ENCODE data around the gene DGKK.

The DGKK gene

DNA sequence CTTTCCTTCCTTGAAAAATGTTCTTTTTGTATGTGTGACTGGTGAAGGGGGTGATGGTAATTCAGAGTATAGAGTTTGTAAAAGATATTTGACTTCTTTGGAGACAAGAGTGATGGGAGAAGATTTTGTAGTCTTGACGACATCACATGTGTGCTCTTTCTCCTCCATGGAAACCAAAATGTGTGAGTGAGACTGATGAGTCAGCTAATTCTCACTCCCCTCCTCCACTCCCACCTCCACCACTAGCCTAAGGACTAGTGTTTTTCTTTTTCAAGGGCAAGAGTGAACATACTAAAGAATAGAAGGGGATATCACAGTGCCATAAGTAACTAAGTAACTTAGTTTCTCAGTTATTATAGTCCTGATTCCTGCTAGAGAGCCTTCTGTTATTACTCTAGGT lies 14.0 kb upstream of the DGKK start:
- no peak for DNase-seq (ENCODE audit: low read depth)
- TF ChIP-seq, protein P1, sequence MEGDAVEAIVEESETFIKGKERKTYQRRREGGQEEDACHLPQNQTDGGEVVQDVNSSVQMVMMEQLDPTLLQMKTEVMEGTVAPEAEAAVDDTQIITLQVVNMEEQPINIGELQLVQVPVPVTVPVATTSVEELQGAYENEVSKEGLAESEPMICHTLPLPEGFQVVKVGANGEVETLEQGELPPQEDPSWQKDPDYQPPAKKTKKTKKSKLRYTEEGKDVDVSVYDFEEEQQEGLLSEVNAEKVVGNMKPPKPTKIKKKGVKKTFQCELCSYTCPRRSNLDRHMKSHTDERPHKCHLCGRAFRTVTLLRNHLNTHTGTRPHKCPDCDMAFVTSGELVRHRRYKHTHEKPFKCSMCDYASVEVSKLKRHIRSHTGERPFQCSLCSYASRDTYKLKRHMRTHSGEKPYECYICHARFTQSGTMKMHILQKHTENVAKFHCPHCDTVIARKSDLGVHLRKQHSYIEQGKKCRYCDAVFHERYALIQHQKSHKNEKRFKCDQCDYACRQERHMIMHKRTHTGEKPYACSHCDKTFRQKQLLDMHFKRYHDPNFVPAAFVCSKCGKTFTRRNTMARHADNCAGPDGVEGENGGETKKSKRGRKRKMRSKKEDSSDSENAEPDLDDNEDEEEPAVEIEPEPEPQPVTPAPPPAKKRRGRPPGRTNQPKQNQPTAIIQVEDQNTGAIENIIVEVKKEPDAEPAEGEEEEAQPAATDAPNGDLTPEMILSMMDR (conservative IDR thresholded peaks at IDR 0.05; ENCODE audit: control insufficient read depth, insufficient read depth, low read depth, low read length) = no peak
- H3K4me3 ChIP-seq (ENCODE audit: control insufficient read depth, low read depth, low read length) = no peak overlapping the region

DNA sequence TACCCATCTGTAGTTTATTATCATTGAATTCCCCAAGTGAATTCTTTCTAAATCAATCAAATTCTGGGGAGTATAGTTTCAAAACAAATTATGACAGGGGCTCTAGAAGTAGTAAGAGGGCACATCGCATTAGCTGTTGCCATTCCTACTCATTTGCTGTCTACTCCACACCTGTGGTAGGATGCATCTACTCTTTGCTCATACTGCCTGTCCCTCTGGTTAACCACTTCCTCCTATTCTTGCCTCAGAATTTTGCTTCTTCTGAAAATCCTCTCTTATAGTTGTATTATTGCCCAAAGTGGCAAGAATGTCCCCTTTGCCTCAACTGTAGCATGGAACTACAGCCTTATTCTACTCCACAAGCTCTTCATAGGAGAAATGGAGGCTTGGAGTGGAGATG lies 12.7 kb upstream of the DGKK start:
- no peak overlapping the region for H3K4me3 ChIP-seq (ENCODE audit: control insufficient read depth, low read depth, low read length)
- no peak for DNase-seq (ENCODE audit: low read depth)
- TF ChIP-seq, protein P1 (conservative IDR thresholded peaks at IDR 0.05; ENCODE audit: control insufficient read depth, insufficient read depth, low read depth, low read length) = no peak

DNA sequence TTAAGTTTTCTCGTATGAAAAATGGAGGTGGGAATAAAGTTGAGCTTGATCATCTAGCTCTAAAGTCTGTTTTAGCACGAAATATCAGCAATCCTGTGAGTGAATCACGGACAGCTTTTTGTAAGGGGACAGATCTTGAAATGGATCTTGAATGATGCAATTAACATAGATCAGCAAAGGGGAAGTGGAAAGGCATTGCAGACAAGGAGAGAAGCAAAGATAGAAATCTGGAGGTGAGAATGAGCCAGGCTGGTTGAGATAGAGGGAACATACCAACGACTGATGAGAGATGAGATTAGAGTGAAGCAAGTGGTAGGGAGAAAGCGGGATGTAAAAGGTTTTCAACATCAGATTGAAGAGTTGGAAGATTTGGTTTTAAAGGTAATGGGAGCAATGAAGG lies 4.6 kb upstream of the DGKK start:
- TF ChIP-seq, protein P1 (conservative IDR thresholded peaks at IDR 0.05; ENCODE audit: control insufficient read depth, insufficient read depth, low read depth, low read length) = no peak
- DNase-seq (ENCODE audit: low read depth) = no peak

DNA sequence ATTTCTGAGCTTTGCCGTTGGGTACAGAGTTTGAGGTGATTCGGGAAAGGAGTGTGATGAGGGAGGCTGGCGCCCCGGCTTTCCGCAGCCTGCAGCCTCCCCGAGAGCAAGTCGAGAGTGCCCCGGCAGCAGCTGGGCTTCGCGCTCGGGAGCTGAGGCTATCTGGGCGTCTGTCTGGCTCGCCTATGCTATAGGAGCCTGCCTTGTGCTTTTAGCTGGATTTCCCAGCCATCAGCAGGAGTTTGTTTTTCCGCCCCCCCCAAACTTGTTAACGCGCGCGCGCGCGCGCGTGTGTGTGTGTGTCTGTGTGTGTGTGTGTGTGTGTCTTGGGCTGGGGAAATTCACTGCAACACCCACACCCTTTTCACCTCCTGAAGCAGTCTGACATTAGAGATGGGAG lies 765 bp upstream of the DGKK start:
- TF ChIP-seq, protein P1 (conservative IDR thresholded peaks at IDR 0.05; ENCODE audit: control insufficient read depth, insufficient read depth, low read depth, low read length) = no peak
- no peak overlapping the region for H3K4me3 ChIP-seq (ENCODE audit: control insufficient read depth, low read depth, low read length)
- DNase-seq (ENCODE audit: low read depth) = no peak

More for the DNA sequence above, 4.6 kb upstream of the DGKK start:
- H3K4me3 ChIP-seq (ENCODE audit: control insufficient read depth, low read depth, low read length) = no peak overlapping the region

DNA sequence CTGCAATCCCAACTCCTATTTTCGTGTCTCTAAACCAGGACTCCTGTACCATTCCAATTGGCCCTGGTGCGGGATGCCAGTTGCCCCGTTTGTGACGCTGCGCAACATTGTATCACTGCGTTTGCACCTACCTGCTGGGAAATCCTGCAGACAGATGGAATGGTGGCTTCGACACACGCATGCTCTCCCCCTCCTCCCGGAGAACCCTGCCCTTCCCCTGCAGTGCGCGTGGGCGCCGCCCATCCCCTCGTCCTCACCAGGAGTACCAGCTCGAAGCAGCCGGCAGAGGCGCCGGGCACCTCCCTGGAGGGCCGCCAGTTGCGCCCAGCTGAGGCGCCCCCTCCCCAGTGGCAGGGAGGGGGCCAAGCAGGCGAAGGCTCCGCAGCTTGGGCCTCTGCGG lies 1.4 kb downstream of the DGKK start:
- H3K4me3 ChIP-seq (ENCODE audit: control insufficient read depth, low read depth, low read length) = no peak overlapping the region
- DNase-seq (ENCODE audit: low read depth) = no peak

DNA sequence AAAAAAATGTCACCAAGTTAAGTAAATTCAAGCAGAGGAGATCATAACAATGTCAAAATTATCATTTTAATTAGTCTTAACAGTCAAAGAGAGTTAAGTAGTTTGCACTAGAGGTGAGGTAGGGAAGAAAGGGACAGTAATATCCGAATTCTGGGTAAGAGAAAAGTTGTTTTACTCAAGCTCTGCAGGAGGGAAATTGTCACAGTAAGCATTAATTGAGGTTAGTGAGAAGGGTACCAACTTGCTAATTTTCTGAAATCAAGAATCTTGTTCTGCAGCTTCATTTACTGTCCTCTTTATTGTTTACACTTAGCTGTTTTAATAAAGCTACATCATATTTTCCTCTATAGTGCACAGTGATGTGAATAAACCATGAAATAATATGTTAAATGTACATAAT lies 11.0 kb downstream of the DGKK start:
- DNase-seq (ENCODE audit: low read depth) = no peak
- TF ChIP-seq, protein P1 (conservative IDR thresholded peaks at IDR 0.05; ENCODE audit: control insufficient read depth, insufficient read depth, low read depth, low read length) = no peak
- no peak overlapping the region for H3K4me3 ChIP-seq (ENCODE audit: control insufficient read depth, low read depth, low read length)

More for the DNA sequence above, 1.4 kb downstream of the DGKK start:
- TF ChIP-seq, protein P1 (conservative IDR thresholded peaks at IDR 0.05; ENCODE audit: control insufficient read depth, insufficient read depth, low read depth, low read length) = no peak

DNA sequence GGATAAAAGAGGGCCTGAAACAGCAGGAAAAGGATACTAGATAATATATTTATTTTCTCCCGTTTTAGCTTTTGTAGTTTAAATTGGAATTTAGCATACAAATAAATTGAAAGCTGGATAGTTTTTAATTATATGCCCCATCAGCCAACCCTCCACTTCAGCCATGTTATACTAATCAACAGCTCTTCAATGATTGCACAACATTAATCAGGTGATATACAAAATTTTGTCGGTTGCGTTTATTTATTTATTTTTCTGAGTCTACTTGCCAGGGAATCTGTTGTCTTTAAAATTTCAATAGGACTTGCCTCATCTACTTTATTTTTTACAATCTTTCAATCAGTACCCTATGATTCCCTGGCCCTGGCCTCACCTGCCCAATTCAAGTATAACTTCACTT lies 12.1 kb downstream of the DGKK start:
- no peak for DNase-seq (ENCODE audit: low read depth)
- no peak overlapping the region for H3K4me3 ChIP-seq (ENCODE audit: control insufficient read depth, low read depth, low read length)
- TF ChIP-seq, protein P1 (conservative IDR thresholded peaks at IDR 0.05; ENCODE audit: control insufficient read depth, insufficient read depth, low read depth, low read length) = no peak
